A549 (cell line): Measurements from ENCODE around the gene EDIL3. TPM values are rescaled to one million over a fixed set of nuclear protein-coding genes. Genes with fewer than 3 reads are reported as not detected.

Source experiments
- ATAC-seq, 2 experiments: fragments of 200-7000 bp in 1 of 2; fragments of >200 bp in 1 of 2; cut with Nextera tagmentation in 1 of 2; cut with Tn5 transposase in 1 of 2; 3 replicates each; pipeline versions ENCODE4 v1.8.0 to v1.9.1; 2018 to 2020; ENCODE audit warnings: mild to moderate bottlenecking in 1 of 2, moderate library complexity in 1 of 2
- CTCF ChIA-PET: fragments of 300-600 bp; sonication (Branson Sonifier 250); formaldehyde crosslinking; extraction: SDS; loops from one replicate; lab custom pipeline; 2021; ENCODE audit warnings: antibody characterized with exemption, inconsistent platforms; lab: Yijun Ruan, JAX
- POLR2A ChIA-PET: fragments of 350-600 bp; formaldehyde crosslinking; extraction: SDS; loops from one replicate; lab custom pipeline; 2021; ENCODE audit warnings: antibody characterized with exemption, inconsistent platforms; lab: Yijun Ruan, JAX
- DNase-seq, 2 experiments: peaks; one replicate each; pipeline versions ENCODE4 v3.0.0 to v3.0.0-alpha.2; 2011 to 2016; ENCODE audit warnings: low read depth in 1 of 2, low spot score in 1 of 2
- FAIRE-seq: peaks from 2 replicates; lab custom pipeline; 2011; peaks lifted over from hg19 to GRCh38; lab: Jason Lieb, UNC
- H3K27ac ChIP-seq, 2 experiments: fragments of >200 bp; sonication (Bioruptor Twin); formaldehyde crosslinking; 3 replicates each; pipeline ENCODE4 v1.5.1; 2016 to 2017
- H3K4me1 ChIP-seq: fragments of >200 bp; sonication (Bioruptor Twin); formaldehyde crosslinking; 3 replicates; pipeline ENCODE4 v1.6.1; 2016
- H3K4me2 ChIP-seq: fragments of >200 bp; sonication (Bioruptor Twin); formaldehyde crosslinking; 3 replicates; pipeline ENCODE4 v1.6.1; 2016
- H3K4me3 ChIP-seq: fragments of >200 bp; sonication (Bioruptor Twin); formaldehyde crosslinking; 3 replicates; pipeline ENCODE4 v1.5.1; 2016
- H3K9me3 ChIP-seq: fragments of >200 bp; sonication (Bioruptor Twin); formaldehyde crosslinking; 3 replicates; pipeline ENCODE4 v1.6.1; 2016
- BHLHE40 ChIP-seq: IDR thresholded peaks from 2 replicates; pipeline ENCODE4 v1.6.1; 2012; ENCODE audit warnings: low read depth, low read length, inconsistent platforms
- CBX8 ChIP-seq: fragments of 200-600 bp; sonication (generic); IDR thresholded peaks from 2 replicates; pipeline ENCODE4 v1.6.1; 2016
- CEBPB ChIP-seq, 2 experiments: fragments of >200 bp in 1 of 2; sonication (Bioruptor Twin) in 1 of 2; formaldehyde crosslinking in 1 of 2; IDR thresholded peaks; 2 replicates each; pipeline ENCODE4 v1.6.1; 2012 to 2016
- CHD2 ChIP-seq: fragments of 150-350 bp; IDR thresholded peaks from 2 replicates; pipeline ENCODE4 v1.6.1; 2014; ENCODE audit warnings: low read length; ENCODE audit not compliant: partially characterized antibody
- CHD4 ChIP-seq: fragments of 200-600 bp; sonication (generic); IDR thresholded peaks from 2 replicates; pipeline ENCODE4 v1.6.1; 2016; ENCODE audit warnings: antibody characterized with exemption, mild to moderate bottlenecking, borderline replicate concordance
- EHF ChIP-seq: fragments of 250-450 bp; sonication (Bioruptor Pico); IDR thresholded peaks from 2 replicates; pipeline ENCODE4 v1.5.0; 2020; ENCODE audit warnings: mild to moderate bottlenecking
- EP300 ChIP-seq, 2 experiments: fragments of >200 bp; sonication (Bioruptor Twin); formaldehyde crosslinking; IDR thresholded peaks; 2 replicates in 1 of 2; 3 replicates in 1 of 2; pipeline ENCODE4 v1.6.1; 2016 to 2017
- ESRRA ChIP-seq: fragments of 150-350 bp; IDR thresholded peaks from 2 replicates; pipeline ENCODE4 v1.6.1; 2014; ENCODE audit warnings: mild to moderate bottlenecking, low read length, borderline replicate concordance
- FOXS1 ChIP-seq: fragments of 250-450 bp; sonication (Bioruptor Pico); IDR thresholded peaks from 2 replicates; pipeline ENCODE4 v1.5.0; 2020; ENCODE audit warnings: mild to moderate bottlenecking, moderate library complexity
- GATA3 ChIP-seq: IDR thresholded peaks from 2 replicates; pipeline ENCODE4 v1.6.1; 2012; ENCODE audit warnings: borderline replicate concordance
- HOXB13 ChIP-seq: fragments of 250-450 bp; sonication (Bioruptor Pico); IDR thresholded peaks from 2 replicates; pipeline ENCODE4 v1.5.0; 2020; ENCODE audit warnings: low read depth, mild to moderate bottlenecking, moderate library complexity
- HOXB5 ChIP-seq: fragments of 250-450 bp; sonication (Bioruptor Pico); IDR thresholded peaks from 2 replicates; pipeline ENCODE4 v1.5.0; 2020; ENCODE audit warnings: mild to moderate bottlenecking, moderate library complexity
- KDM1A ChIP-seq: fragments of 200-600 bp; sonication (generic); IDR thresholded peaks from 2 replicates; pipeline ENCODE4 v1.6.1; 2016; ENCODE audit warnings: low read depth, mild to moderate bottlenecking
- KDM5A ChIP-seq: fragments of 200-600 bp; sonication (generic); IDR thresholded peaks from 2 replicates; pipeline ENCODE4 v1.6.1; 2016; ENCODE audit warnings: antibody characterized with exemption, mild to moderate bottlenecking
- MAFK ChIP-seq: fragments of 450-650 bp; IDR thresholded peaks from 2 replicates; pipeline ENCODE4 v1.6.1; 2014; ENCODE audit not compliant: partially characterized antibody
- MAZ ChIP-seq: fragments of 150-350 bp; IDR thresholded peaks from 2 replicates; pipeline ENCODE4 v1.6.1; 2014; ENCODE audit warnings: antibody characterized with exemption, low read depth, low read length, borderline replicate concordance
- NR3C1 ChIP-seq: fragments of >200 bp; sonication (Bioruptor Twin); formaldehyde crosslinking; IDR thresholded peaks from 3 replicates; pipeline ENCODE4 v1.6.1; 2017
- PHF8 ChIP-seq: fragments of 200-600 bp; sonication (generic); IDR thresholded peaks from 2 replicates; pipeline ENCODE4 v1.6.1; 2016; ENCODE audit warnings: low read depth, mild to moderate bottlenecking, antibody characterized with exemption, moderate library complexity, borderline replicate concordance
- RCOR1 ChIP-seq: fragments of 150-350 bp; IDR thresholded peaks from 2 replicates; pipeline ENCODE4 v1.6.1; 2014; ENCODE audit warnings: antibody characterized with exemption, low read length, low read depth
- RFX5 ChIP-seq: fragments of 450-650 bp; IDR thresholded peaks from 2 replicates; pipeline ENCODE4 v1.7.1; 2014; ENCODE audit warnings: antibody characterized with exemption, mild to moderate bottlenecking, moderate library complexity
- SMC3 ChIP-seq: fragments of >200 bp; sonication (Bioruptor Twin); formaldehyde crosslinking; IDR thresholded peaks from 3 replicates; pipeline ENCODE4 v1.6.1; 2018; ENCODE audit warnings: inconsistent platforms
- TP53 ChIP-seq: fragments of 250-450 bp; sonication (Bioruptor Pico); IDR thresholded peaks from 2 replicates; pipeline ENCODE4 v1.5.0; 2021; ENCODE audit warnings: mild to moderate bottlenecking, moderate library complexity
- ZC3H11A ChIP-seq: fragments of 450-650 bp; IDR thresholded peaks from 2 replicates; pipeline ENCODE4 v1.6.1; 2014; ENCODE audit warnings: antibody characterized with exemption, mild to moderate bottlenecking
- ZFP36 ChIP-seq: fragments of 450-650 bp; IDR thresholded peaks from 2 replicates; pipeline ENCODE4 v1.6.1; 2014; ENCODE audit warnings: borderline replicate concordance; ENCODE audit not compliant: partially characterized antibody
- WGBS: methylation state at CpG from one replicate; pipeline ENCODE4 v1.1.6; 2017; ENCODE audit errors: missing lambda C conversion rate; 5-methylcytosine and 5-hydroxymethylcytosine counted together
- polyA plus RNA-seq, 4 experiments: library from polyadenylated mRNA; depleted of rRNA in 3 of 4; stranded (reverse); fragments of >200 nt; fragmentation: RNase III in 1 of 4; extraction: RNeasy Plus Mini Kit Qiagen cat#74134 plus additional on column Dnase treatment in 1 of 4; gene quantifications; 2 replicates in 3 of 4; 3 replicates in 1 of 4; pipeline ENCODE4 v1.2.3, GENCODE V29; 2011 to 2017
- TF ChIP-seq, protein P1 (sequence below): IDR thresholded peaks from 2 replicates; pipeline ENCODE4 v1.6.1; 2012; ENCODE audit warnings: low read depth, borderline replicate concordance
- TF ChIP-seq, protein P2 (sequence below): fragments of >200 bp; sonication (Bioruptor Twin); formaldehyde crosslinking; IDR thresholded peaks from 3 replicates; pipeline ENCODE4 v1.6.1; 2016
- TF ChIP-seq, protein P3 (sequence below): fragments of 450-650 bp; IDR thresholded peaks from 2 replicates; pipeline ENCODE4 v1.6.1; 2014; ENCODE audit warnings: antibody characterized with exemption

The EDIL3 gene
- polyA plus RNA-seq, 2 of the 4 experiments (the other 2 are of a cell fraction): 0.12 to 0.14 TPM

DNA sequence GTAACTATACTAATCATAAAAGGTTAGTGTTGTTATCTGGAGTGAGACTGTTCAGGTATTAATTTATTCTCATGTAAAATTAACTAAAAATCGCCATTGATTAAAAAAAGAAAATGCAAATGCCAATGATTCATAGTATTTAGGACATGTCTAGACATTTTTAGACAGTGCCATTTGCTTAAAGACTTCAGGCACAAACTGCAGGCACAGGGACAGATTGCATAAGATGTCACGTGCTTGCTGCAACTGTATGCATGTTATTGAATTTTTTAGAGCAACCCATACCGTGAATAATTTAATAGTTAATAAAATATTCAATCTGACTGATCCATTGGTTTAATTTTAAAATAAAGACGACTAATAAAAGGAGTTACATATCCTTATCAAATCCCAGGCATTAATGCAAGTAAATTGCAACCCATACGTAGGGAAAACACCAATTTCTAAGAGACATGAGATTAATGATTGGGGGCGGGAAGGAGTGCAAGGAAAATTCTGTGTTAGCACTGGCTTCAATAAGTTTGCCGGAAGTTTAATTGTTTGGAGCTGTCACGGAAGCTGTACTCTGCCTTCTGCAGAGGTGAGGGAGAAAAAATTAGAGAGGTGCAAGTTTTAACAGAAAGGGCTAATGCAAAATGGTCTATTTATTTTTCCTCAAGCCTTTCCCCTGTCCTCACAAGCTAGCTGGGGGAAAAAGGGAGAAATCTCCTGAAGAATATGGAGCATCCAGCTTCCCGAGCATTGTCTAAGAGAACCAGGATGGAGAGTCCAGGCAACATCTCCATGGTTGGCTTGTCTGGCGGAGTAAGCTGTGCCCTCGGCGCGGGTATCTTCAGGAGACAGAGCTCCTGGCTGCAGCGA lies 2.9 kb downstream of the EDIL3 start:
- CTCF ChIA-PET: no interaction called here
- POLR2A ChIA-PET: no interaction called here
- FAIRE-seq (no peak), ATAC-seq (no peak; a peak in 1 of 6 replicates), DNase-seq (no peak)
- Histone ChIP-seq H3K4me3 (peak overlapping the region; percentile 24), H3K9me3 (no peaks in the 10 kb centered on the region), H3K4me1 (peaks cover 18% of the 10 kb centered on the region; the same call in 2 of the 3 replicates), H3K4me2 (peak overlapping the region; percentile 97), H3K27ac (no peak overlapping the region)
- 30% methylated on average over 13 of the region's 14 CpGs for WGBS
- no peak for TF ChIP-seq MAFK
- TF ChIP-seq CEBPB (IDR thresholded peaks at IDR 0.05): no peak
- TF ChIP-seq NR3C1: no peak
- TF ChIP-seq ZFP36: no peak
- no peak for TF ChIP-seq CBX8
- TF ChIP-seq EP300 (IDR thresholded peaks at IDR 0.05): no peak
- TF ChIP-seq BHLHE40: no peak
- no peak for TF ChIP-seq RFX5

DNA sequence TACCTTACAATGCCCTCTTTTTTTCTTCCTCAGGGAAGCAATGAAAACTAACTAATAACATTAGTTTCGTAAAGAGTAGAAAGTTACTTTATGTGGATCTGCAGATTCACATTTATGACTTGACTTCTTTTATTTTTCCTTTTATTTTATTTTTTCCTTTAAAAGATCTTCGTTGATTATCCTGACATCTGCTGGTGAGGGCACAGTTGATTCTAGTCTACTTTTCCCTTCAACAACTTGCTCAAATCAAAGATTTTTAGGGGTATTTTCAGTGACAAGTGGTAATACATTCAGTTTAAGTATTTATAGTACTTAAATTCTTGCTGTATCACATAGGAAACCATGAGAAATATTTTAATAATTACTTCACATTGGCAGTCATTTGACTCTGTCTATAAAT lies 4.9 kb downstream of the EDIL3 start:
- Histone ChIP-seq H3K9me3 (no peaks in the 10 kb centered on the region), H3K4me1 (peaks cover 18% of the 10 kb centered on the region; the same call in 2 of the 3 replicates), H3K4me3 (no peak overlapping the region), H3K4me2 (no peak overlapping the region), H3K27ac (no peak overlapping the region)
- TF ChIP-seq CHD2: no peak
- no peak for TF ChIP-seq GATA3
- no peak for TF ChIP-seq BHLHE40
- no peak for TF ChIP-seq CHD4
- no peak for TF ChIP-seq RCOR1
- no peak for TF ChIP-seq CEBPB (IDR thresholded peaks at IDR 0.05)
- POLR2A ChIA-PET: no interaction called here
- ATAC-seq (no peak), DNase-seq (no peak), FAIRE-seq (no peak)
- CTCF ChIA-PET: no interaction called here
- 12% methylated on average over 2 of the region's 2 CpGs for WGBS

DNA sequence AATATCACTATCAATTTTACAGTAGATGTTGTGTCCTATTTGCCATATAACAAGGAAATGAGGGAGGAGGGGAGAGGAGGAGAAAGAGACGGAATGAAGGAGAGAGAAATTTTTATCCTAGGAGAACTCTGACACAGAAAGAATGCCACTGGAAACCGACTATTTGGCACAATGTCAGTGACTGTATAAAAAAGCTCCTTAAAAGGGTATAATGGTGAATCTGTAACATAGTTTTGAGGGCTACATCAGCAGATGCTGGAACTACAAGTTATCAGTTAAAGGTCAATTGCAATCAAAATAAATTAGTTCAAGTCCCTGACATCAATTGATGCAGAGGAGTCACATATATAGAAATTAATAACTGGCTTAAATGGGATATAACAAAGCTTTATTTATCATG lies 5.7 kb downstream of the EDIL3 start:
- ATAC-seq (no peak), FAIRE-seq (no peak), DNase-seq (no peak)
- H3K4me1 ChIP-seq: peaks cover 16% of the 10 kb centered on the region; the same call in 2 of the 3 replicates
- no peak overlapping the region for H3K4me2 ChIP-seq
- H3K9me3 ChIP-seq: no peaks in the 10 kb centered on the region
- H3K27ac ChIP-seq: no peak overlapping the region
- TF ChIP-seq FOXS1: no peak
- no peak for TF ChIP-seq CBX8
- TF ChIP-seq SMC3: no peak
- no peak for TF ChIP-seq HOXB5 (CRISPR knock-in tag)
- no peak for TF ChIP-seq MAZ
- TF ChIP-seq PHF8: no peak
- no peak for TF ChIP-seq KDM5A
- TF ChIP-seq, protein P1, sequence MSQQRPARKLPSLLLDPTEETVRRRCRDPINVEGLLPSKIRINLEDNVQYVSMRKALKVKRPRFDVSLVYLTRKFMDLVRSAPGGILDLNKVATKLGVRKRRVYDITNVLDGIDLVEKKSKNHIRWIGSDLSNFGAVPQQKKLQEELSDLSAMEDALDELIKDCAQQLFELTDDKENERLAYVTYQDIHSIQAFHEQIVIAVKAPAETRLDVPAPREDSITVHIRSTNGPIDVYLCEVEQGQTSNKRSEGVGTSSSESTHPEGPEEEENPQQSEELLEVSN: no peak
- TF ChIP-seq, protein P2, sequence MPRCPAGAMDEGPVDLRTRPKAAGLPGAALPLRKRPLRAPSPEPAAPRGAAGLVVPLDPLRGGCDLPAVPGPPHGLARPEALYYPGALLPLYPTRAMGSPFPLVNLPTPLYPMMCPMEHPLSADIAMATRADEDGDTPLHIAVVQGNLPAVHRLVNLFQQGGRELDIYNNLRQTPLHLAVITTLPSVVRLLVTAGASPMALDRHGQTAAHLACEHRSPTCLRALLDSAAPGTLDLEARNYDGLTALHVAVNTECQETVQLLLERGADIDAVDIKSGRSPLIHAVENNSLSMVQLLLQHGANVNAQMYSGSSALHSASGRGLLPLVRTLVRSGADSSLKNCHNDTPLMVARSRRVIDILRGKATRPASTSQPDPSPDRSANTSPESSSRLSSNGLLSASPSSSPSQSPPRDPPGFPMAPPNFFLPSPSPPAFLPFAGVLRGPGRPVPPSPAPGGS: no peak
- TF ChIP-seq, protein P3, sequence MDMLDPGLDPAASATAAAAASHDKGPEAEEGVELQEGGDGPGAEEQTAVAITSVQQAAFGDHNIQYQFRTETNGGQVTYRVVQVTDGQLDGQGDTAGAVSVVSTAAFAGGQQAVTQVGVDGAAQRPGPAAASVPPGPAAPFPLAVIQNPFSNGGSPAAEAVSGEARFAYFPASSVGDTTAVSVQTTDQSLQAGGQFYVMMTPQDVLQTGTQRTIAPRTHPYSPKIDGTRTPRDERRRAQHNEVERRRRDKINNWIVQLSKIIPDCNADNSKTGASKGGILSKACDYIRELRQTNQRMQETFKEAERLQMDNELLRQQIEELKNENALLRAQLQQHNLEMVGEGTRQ: no peak
- no peak for TF ChIP-seq TP53 (CRISPR knock-in tag)
- no peak for TF ChIP-seq ZC3H11A
- no peak for TF ChIP-seq NR3C1
- no peak for TF ChIP-seq ESRRA
- no peak for TF ChIP-seq EHF (CRISPR knock-in tag)
- no peak for TF ChIP-seq MAFK
- no peak for TF ChIP-seq KDM1A
- TF ChIP-seq HOXB13 (CRISPR knock-in tag): no peak
- CTCF ChIA-PET: no interaction called here
- 11% methylated on average over 2 of the region's 2 CpGs for WGBS
- no peak overlapping the region for H3K4me3 ChIP-seq
- POLR2A ChIA-PET: no interaction called here
